Cerebellar cortex (tissue), 1 donor: ENCODE data around the gene MYOG.
A peak's percentile ranks its signal among the peaks of the same experiment; 100 is the strongest.

Experiments used
- DNase-seq: peaks from one replicate; pipeline ENCODE4 v3.0.0-alpha.2; 2015; ENCODE audit warnings: low spot score

MYOG gene

DNA sequence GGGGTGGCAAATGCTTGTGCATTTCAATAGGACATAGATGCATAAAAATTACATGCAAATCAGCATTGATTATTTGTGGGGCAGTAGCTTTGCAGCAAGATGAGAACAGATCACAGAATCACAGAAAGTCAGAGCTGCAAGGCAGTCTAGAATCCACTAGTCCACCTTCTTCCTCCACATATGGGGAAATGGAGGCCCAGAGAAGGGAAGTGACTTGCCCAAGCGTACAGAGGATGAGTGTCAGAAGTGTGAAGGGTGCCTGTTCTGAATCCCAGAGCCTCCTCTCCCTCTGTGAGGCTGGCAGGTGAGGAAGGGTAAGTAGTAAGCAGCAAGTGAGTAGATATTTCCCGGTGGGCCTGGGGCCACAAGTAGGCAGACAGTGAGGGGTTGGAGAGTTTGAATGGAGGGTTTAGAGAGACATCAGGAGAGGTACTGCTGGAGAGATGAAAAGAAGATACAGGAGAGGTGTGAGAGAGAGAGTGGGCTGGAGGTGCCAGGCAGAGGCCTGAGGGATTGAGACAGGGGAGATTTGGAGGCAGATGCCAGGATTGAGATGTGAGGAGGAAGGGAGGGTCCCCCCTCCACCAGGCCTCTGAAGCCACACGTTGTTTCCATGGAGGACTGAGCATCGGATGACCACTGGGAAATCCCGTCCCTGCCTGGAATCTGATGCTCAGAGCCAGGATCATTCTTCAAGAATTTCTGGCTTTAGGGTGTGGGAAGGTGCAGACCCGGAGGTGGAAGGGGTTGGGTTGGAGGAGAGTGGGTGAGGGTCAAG, 4.8 kb upstream of the MYOG start:
- DNase-seq, result no peak

DNA sequence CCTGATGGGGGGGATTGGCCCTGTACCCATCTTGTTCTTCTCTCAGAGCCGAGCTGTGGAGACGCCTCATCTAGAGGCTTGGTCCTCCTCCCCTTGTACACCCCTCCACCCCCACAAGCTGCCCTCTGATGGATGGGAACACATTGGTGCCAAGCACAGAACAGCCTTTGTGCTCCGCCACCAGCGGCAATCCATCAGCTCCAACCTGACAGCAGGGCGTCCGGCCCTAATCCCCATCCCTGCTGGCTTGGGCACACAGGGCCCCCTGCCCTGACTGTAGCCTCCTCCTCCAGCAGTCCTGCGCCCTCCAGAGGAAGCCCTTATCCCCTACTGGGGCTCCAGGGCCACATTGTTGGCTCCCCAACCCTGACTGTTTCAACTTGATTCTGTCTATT, 3.8 kb upstream of the MYOG start:
- no peak for DNase-seq

DNA sequence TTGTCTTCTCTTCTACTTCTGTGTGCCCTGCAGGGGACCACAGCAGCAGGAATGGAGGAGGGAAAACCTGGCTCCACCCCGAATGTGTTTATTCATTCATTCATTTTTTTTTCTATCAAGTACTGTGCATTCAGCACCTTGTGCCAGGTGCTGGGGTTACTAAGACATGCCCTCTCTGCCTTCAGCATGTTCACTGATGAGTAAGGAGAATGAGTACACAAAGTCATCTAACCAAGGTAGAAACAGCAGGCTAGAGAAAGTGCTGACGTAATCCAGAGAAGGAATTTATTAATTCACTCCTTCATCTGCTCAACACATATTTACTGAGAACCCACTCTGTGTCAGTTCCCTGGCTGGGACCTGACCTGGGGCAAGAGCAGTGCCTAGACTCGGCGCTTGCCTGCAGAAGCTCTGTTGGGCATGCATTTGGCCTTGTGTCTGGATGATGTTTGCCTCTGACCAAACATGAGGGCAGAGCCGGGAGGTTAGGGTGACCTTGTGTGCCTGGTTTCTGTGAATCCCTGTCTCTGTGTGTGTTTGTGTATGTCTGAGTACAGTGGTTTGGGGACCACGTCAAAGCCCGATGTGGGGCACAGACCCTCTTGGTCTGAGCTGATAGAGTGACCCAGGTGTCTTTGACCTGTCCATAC, 3.3 kb upstream of the MYOG start:
- no peak for DNase-seq

DNA sequence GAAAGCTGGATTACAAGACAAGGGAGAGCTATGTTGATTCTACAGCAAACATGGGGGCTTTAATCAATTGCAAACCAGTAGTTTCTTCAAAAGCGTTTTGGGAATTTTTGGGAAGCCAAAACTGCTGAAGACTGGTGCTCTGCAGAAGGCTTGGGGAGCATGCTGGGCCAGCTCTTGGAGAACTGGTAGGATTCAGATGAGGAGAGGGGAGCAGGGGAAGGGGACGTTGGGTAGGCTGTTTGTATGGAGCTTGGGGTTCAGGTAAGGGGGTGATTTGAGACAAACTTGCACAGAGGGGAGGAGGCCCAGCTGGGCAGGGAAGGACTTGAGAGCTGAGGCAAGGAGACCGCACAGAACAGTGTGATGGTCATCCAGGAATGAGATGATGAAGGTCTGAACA, 2.6 kb upstream of the MYOG start:
- no peak for DNase-seq

DNA sequence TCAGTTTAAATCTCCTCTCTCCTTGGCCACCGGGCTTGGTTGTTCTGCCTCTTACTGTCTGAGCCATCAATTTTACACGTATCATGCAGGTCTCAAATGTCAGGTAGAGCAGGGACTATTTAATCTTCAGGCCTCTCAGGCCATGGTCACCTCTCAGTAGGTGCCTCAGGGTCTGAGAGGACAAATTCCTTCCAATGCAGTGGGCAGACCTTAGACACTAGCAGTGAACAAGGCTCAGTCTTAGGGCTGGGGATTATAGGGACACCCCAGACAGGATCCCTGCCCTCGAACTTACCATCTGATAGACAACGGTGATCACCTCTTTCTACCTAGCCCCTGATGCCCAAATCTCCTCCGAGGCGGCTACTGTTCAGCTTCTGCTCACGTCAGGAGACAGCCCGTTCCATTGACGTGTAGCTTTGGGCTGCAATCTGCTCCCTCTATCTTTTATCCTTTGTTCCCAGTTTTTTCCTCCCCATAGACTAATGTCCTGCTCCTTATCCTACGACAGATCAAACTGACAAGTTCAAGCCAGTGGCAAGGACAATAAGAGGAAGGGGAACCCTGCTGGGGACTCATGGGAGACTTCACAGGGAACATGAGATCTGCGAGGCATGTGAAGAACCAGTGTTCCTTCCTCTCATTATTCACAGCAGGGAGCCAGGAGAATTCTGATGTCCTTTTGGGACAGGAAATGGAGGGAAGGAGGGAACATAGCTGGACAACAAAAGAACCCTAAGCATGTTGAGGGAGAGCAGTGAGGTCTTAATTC, 1.4 kb upstream of the MYOG start:
- no peak for DNase-seq

DNA sequence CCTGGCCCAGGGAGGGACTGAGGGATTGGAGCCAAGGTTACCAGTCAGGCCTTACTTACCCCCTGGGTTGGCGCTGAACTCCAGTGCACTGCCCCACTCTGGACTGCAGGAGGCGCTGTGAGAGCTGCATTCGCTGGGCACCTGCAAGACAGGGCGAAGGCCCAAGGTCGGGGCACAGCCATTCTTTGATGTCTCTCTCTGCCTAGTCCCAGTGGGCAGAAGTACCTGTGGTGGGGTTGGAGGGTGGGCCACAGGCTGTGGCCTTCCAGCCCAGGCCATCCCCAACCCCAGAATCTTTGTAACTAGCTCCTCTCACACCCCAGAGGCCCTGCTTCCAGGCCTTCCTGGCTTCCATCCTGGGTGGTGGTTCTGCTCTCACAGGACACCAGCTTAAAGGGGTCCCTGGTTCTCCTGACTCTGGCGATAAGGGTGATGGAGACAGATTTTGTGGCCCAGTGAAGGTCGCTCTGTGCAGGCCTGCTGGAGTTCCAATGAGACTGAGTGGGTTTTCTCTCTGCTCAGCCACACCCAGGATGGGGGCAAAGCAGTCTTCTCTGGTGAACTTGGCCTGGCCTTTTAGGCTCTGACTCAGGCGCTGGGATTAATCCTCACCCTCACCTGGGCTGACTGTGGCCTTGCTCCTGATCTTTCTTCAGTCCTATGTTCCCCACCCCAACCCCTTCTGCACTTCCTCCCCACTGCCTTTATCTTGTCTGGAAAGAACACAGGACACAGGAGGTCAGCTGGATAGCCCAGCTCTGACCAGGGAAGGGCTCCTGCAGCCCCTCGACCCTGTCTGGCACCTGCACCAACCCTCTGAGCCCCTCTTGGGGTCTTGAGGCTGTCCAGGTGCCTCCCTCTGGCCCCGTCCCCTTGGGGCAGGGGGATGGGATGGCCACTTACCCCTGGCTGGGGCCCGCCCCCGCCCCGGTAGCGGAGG, 954 bp downstream of the MYOG start:
- no peak for DNase-seq

DNA sequence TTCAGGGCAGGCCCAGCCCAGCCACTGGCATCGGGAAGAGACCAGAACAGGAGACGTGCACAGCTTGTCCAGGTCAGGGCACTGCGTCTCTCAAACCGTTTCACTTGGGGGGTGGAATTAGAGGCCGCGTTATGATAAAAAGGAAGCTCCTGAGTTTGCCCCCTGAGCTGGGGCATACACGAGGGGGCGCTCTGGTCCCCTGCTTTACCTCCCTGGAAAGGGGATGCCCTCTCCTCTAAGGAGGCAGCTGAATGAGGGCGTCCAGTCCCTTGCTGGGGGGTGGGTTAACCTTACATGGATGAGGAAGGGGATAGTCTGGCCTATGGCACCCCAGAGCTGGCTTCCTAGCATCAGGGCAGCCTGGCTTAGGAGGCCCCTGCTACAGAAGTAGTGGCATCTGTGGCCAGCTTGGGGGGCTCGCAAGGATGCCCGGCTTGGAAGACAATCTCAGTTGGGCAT, 2.3 kb downstream of the MYOG start:
- no peak for DNase-seq

DNA sequence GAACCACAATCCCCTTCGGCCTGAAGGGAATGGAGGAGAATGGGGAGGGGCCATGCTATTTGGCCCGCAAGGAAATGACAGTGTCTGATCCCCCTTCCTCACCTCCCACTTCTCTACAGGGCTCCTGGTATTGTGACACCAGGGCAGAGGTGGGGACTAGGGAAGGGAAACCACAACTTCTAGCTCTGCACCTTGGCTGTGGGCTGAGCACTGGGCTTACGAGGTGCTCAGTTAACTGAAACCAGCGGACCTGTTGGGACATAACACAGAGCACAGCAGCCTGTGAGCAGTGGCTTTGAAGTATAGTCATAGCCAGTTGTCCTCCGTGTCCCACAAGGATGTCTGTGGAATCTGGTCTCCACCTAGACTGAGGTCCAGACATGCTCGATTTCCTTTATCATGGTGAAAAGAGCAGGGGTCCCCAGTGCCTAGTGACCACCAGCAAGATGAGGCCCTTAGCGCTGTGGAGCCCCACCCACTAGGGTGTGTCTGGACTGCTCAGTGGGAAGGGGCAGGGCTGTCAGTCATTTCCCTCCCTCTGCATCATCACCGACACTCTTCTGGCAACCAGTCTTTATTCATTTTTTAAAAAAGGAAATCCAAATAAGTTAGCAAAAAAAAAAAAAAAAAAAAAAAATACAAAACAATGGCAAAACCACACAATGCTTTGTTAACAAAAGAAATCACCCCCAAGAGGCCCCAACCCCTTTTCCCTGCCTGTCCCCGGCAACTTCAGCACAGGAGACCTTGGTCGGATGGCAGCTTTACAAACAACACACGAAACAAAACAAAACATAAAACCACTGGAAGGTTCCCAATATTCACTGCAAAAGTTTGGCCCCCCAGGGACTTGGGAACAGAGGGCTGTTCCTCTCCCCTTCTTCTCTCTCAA, 3.0 kb downstream of the MYOG start:
- DNase-seq, result no peak

DNA sequence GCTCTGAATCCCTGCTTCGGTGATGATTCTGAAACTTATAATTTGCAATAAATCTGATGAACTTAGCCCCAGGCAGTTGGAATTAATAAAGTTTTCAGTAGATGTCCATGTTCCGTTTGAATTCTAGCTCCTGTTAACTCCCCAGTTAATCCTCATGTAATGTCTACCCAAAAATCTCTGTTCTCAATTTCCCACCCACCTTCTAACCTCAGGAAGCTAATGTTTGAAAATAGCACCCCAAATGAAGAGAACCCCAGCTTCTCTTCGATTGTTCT, 3.6 kb downstream of the MYOG start:
- DNase-seq, result no peak

DNA sequence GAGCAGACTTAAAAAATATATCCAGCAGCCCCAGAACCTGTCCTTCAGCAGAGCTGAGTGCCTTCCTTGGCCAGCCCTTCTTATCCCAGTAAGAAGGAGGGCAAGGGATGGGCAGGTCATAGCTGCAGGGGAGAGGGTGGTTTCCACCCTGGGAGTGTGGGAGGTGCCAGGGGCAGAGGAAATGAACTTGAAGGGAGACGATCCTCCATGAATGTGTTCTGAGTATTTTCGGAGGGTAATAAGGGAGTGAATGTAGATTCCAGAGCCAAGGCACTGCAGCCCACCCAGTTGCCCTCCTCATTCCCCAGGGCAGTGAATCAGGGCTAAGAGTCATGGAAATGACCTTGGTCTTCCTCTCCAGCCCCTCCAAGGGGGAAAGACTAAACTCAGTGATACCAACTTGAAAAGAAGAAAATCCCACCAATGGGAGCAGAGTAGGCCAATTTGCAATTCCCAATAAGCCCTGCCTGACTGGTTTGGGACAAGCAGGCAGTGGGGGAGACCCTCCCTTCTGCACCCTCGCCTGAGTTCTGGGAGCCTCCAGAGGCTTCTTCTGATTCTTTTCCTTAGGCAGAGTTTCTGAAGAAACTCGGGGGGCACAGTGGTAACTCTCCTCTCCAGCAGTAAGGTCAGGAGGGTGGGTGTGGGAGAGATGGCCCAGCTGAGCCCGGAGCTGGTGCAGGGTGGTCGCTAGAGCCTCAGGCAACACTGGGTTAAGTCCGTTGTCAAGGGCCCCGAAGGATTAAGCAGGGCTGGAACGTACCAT, 4.2 kb downstream of the MYOG start:
- no peak for DNase-seq

DNA sequence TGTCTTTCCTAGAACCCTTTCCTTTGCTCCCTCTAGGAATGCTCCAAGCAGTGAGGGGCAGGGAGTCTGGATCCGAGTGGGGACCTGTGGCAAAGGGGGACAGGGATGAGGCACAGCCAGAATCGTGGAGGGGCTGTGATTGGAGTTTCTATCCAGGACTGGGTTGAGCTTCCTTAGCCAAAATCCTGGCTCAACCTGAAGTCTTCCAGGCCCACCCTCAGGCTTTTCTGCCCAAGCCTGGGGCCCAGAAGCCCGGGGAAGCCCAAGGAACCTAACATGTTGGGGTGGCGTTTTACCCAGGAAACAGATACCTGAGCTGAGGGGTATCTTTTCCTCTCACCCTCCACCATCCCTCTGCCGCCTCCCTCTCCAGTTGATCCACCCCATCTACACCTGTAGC, 5.4 kb downstream of the MYOG start:
- no peak for DNase-seq

DNA sequence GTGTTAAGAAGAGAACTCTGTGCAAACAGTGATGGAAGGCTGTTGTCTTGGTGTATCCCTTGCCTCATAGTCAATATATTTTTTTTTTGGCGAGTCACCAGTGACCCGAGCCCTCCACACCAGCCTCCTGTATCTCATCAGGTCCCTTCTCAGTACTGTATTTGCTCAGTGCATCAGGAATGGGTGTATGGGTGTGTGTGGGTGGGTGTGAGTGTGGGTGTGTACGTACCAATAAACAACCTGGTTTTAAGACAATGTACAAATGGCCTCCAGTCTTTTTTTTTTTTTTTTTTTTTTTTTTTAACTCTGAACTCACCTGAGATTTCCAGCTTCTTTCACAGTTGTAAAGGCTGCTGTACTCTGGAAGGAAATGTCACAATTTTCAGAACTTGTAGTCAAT, 7.3 kb downstream of the MYOG start:
- DNase-seq, result no peak

DNA sequence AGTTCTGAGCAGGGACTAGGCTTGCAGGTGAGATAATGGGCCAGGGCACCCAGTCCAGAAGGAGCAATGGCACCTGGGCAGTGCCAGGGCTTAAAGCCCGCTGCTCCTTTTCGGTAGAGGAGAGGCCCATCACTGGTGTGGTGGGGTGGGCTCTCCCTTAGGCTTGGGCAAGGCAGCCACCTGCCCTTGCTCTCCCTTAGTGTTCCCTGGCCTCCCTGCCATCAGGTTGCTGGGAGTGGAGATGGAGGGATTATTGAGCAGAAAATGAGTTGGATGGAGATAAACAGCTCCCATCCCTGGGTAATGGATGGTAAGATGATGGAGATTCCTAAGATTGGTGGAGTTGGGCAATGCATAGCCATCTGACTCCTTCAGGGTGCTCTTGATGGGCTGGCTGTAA, 7.9 kb downstream of the MYOG start:
- DNase-seq, result no peak

DNA sequence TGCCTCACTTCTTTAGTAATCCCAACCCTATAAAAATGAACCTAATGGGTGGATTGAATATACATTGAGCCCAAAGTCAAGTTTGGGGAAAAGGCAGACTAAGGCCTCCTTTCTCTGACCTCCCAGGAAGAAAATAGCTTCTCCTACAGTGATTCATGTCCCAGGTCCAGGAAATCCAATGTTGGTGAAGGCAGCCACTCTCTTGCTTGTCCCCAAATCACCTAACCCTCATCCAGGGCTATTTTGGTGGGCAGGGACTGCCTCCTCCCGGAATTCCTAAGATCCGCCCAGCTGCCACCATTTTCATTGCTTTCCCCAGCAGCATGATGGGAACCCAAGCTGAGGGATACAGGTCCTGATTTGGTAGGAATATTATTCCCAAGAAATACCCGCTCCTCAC, 8.4 kb downstream of the MYOG start:
- no peak for DNase-seq

DNA sequence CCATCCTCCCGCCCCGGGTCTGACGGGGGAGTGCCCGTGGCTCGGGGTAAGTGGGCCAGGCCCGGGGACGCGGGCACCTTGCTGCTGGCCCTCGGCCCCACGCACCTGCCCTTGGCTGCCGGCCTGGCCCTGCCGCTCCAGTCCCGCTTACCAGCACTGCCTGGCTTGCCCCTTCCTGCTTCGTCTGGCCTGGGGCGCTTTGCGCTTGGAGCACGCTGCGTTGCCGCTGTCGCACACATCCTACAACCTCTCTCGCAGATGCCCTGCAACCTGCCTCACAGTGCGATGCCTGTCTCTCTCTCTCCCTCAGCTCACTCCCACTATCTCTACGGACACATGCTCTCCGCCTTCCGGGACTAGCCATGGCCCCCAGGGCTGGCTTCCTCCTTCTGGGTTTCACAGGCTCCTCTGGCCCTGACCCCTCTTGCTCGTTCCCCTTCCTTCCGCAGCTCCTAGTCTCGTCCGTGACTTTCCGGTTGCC, 9.7 kb downstream of the MYOG start:
- peak; percentile 40 for DNase-seq

DNA sequence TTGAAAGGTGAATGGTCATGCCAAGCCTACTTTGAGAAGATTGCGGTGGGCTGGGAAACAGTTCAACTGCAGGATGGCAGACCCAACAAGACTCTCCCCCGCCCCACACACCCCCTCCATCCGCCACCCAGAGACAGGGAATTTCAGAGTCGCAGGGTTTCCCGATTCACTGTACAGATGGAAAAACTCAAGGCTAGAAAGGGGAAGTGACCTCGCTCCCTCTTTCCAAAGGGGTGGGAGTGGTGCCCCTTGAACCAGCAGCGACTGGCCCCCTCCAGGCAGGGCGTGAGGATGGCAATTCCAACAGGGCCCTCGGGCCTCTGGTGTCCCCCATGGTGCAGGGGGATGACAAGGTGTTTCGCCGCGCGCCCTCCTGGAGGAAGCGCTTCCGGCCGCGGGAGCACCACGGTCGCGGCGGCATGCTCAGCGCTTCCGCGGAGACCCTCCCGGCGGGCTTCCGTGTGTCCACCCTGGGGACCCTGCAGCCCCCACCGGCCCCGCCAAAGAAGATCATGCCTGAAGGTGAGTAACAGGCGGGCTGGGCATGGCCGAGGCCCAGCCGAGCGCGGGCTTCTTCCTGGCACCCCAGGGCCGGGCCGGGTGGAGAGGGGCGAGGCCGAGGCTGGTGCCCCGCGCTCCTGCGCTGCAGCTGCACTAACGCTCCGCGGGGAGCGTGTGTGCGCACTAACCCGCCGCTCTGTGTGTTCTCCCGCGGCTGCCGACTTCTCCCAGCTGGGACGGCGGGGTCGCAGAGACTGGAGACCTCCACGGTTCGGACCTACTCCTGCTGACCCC, 10.4 kb downstream of the MYOG start:
- DNase-seq, result no peak

DNA sequence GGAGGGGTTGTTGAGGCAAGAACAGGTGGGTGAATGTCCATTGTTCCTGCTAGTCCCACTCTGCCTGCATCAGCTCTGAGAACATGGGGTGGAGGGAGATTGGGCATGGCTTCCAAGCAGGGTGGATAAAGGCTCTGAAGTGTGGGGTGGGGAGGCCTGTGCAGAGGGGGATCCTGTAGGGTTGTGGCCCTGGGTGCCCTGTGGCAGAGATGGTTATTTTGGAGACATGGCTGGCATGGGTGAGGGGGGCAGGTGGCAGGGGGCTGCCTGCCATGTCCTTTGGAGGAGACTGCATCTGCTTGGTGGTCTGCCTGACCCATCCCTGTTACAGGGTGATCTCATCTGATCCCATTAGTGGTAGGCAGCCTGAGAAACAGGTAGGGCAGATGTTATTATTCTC, 11.2 kb downstream of the MYOG start:
- DNase-seq, result no peak

DNA sequence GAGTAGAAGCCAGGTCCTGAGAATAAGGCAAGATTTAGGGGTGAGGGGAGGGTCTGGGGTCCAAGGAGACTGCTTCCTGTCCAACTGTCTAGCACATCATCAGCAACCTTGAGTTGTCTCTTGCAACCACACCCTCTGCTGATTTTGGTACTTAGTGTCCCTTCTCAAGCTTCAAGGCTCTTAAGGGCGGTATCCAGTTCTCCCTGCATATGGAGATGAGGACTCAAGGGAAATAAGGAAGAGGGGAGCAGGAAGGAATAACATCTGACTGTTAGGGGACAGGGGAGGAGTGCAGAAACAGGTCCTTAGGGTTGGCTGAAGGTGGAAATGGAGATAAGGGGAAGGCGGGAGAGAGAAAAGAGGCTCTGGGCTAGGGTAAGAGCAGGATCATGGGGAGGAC, 12.3 kb downstream of the MYOG start:
- DNase-seq, result no peak

DNA sequence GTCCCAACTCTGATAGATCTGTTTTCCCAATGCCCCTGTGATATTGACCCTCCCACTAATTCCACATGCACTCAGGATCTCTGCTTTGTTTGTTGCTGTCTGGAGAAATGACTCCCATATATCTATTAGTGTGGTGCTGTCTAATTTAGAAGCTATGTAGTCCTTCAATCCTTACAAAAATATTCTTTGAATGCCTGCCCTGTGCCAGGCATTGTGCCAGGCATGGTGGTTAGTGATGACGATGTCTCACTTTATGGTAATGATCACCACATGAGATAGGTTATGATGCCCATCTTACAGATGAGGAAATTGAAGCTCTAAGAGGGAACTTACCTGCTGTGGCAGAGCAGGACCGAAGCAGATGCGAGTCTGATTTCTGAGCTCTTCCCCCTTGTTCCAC, 12.9 kb downstream of the MYOG start:
- DNase-seq, result no peak
